OCI-LY3 (cell line): Measurements from ENCODE around the gene NAMPT.
A peak's percentile ranks its signal among the peaks of the same experiment; 100 is the strongest.

Source experiments
- H2AFZ ChIP-seq: fragments of 200-600, 300-600 bp; shearing (Covaris generic); 2 replicates; pipeline ENCODE4 v1.6.0; 2014; ENCODE audit warnings: antibody characterized with exemption, low read depth, low read length
- H3K27ac ChIP-seq: fragments of 200-600, 300-600 bp; sonication (generic); 2 replicates; pipeline ENCODE4 v1.5.1; 2014; ENCODE audit warnings: mild to moderate bottlenecking, low read length, moderate library complexity, mixed read lengths
- H3K27me3 ChIP-seq: fragments of 200-600, 300-600 bp; sonication (generic); 2 replicates; pipeline ENCODE4 v1.6.1; 2014; ENCODE audit warnings: low read depth, low read length, mixed read lengths
- H3K36me3 ChIP-seq: fragments of 200-600, 300-600 bp; sonication (generic); replicated peaks from 2 replicates; pipeline ENCODE3; 2014; ENCODE audit warnings: low read depth, low read length, mixed read lengths
- H3K4me1 ChIP-seq: fragments of 300-600, 200-600 bp; sonication (generic); 2 replicates; pipeline ENCODE4 v1.6.1; 2014; ENCODE audit warnings: low read length, mixed read lengths
- H3K4me2 ChIP-seq: fragments of 200-600, 300-600 bp; sonication (generic); 2 replicates; pipeline ENCODE4 v1.6.1; 2014; ENCODE audit warnings: low read length, mixed read lengths
- H3K4me3 ChIP-seq: fragments of 300-600, 200-600 bp; sonication (generic); 2 replicates; pipeline ENCODE4 v1.5.1; 2014; ENCODE audit warnings: antibody characterized with exemption, mild to moderate bottlenecking, low read length, moderate library complexity
- H3K79me2 ChIP-seq: fragments of 300-600, 200-600 bp; shearing (Covaris generic); 2 replicates; pipeline ENCODE4 v1.6.1; 2014; ENCODE audit warnings: mild to moderate bottlenecking, low read length, mixed read lengths
- H3K9ac ChIP-seq: fragments of 300-600, 200-600 bp; shearing (Covaris generic); 2 replicates; pipeline ENCODE4 v1.6.0; 2014; ENCODE audit warnings: mild to moderate bottlenecking, low read length, moderate library complexity
- H3K9me3 ChIP-seq: fragments of 200-600, 300-600 bp; shearing (Covaris generic); 2 replicates; pipeline ENCODE4 v1.6.1; 2014; ENCODE audit warnings: low read length, mixed read lengths; ENCODE audit not compliant: insufficient read depth
- H4K20me1 ChIP-seq: fragments of 200-600, 300-600 bp; sonication (generic); 2 replicates; pipeline ENCODE4 v1.6.1; 2016; ENCODE audit warnings: low read length, mixed read lengths; ENCODE audit not compliant: insufficient read depth
- CTCF ChIP-seq: fragments of 200-600, 300-600 bp; sonication (generic); IDR thresholded peaks from 2 replicates; pipeline ENCODE4 v1.5.1; 2014; ENCODE audit warnings: antibody characterized with exemption, low read length, low read depth
- EZH2phosphoT487 ChIP-seq: fragments of 200-600 bp; shearing (Covaris generic); IDR thresholded peaks from 2 replicates; pipeline ENCODE4 v1.6.1; 2018; ENCODE audit warnings: antibody characterized with exemption, mixed run types, low read depth

The NAMPT gene

GRCh38 chr7:106290319-106290718 lies 5.5 kb upstream of the NAMPT start:
- no peak for TF ChIP-seq EZH2phosphoT487
- TF ChIP-seq CTCF, result no peak
- Histone ChIP-seq H2AFZ (no peak overlapping the region), H3K4me3 (no peak overlapping the region), H3K9me3 (no peaks in the 10 kb centered on the region), H3K27me3 (no peaks in the 10 kb centered on the region), H3K36me3 (no peaks in the 10 kb centered on the region), H3K4me1 (peaks cover 32% of the 10 kb centered on the region), H3K27ac (no peak overlapping the region), H4K20me1 (no peaks in the 10 kb centered on the region), H3K4me2 (peak overlapping the region; percentile 52), H3K9ac (no peak overlapping the region), H3K79me2 (no peaks in the 10 kb centered on the region)

- peak overlapping the region; percentile 52 for H3K4me2 ChIP-seq
- H3K36me3 ChIP-seq, result no peaks in the 10 kb centered on the region
- no peak overlapping the region for H2AFZ ChIP-seq
- H3K9me3 ChIP-seq, result no peaks in the 10 kb centered on the region
- H3K4me1 ChIP-seq, result peaks cover 32% of the 10 kb centered on the region
- H4K20me1 ChIP-seq, result no peaks in the 10 kb centered on the region
- H3K79me2 ChIP-seq, result no peaks in the 10 kb centered on the region
- no peak for TF ChIP-seq CTCF
- no peak for TF ChIP-seq EZH2phosphoT487
- no peaks in the 10 kb centered on the region for H3K27me3 ChIP-seq
- H3K27ac ChIP-seq, result no peak overlapping the region
- no peak overlapping the region for H3K9ac ChIP-seq
- no peak overlapping the region for H3K4me3 ChIP-seq
These were observed 5.1 kb upstream of the NAMPT start for GRCh38 chr7:106289848-106290247.

GRCh38 chr7:106288263-106288662 lies 3.5 kb upstream of the NAMPT start:
- Histone ChIP-seq H3K79me2 (peaks cover 11% of the 10 kb centered on the region), H4K20me1 (peaks cover 8% of the 10 kb centered on the region), H3K36me3 (no peaks in the 10 kb centered on the region), H3K27ac (no peak overlapping the region), H2AFZ (no peak overlapping the region), H3K4me3 (no peak overlapping the region), H3K27me3 (no peaks in the 10 kb centered on the region), H3K9ac (no peak overlapping the region), H3K4me1 (peaks cover 33% of the 10 kb centered on the region), H3K4me2 (no peak overlapping the region), H3K9me3 (no peaks in the 10 kb centered on the region)
- no peak for TF ChIP-seq EZH2phosphoT487
- no peak for TF ChIP-seq CTCF

GRCh38 chr7:106287786-106288185 lies 3.0 kb upstream of the NAMPT start:
- no peak for TF ChIP-seq EZH2phosphoT487
- Histone ChIP-seq H3K79me2 (peaks cover 16% of the 10 kb centered on the region), H3K27ac (no peak overlapping the region), H4K20me1 (peaks cover 12% of the 10 kb centered on the region), H3K4me2 (no peak overlapping the region), H3K36me3 (peaks cover 2% of the 10 kb centered on the region), H3K9me3 (no peaks in the 10 kb centered on the region), H2AFZ (no peak overlapping the region), H3K27me3 (no peaks in the 10 kb centered on the region), H3K9ac (no peak overlapping the region), H3K4me1 (peaks cover 36% of the 10 kb centered on the region), H3K4me3 (no peak overlapping the region)
